ENCODE results near the gene GALC.

The GALC gene

DNA sequence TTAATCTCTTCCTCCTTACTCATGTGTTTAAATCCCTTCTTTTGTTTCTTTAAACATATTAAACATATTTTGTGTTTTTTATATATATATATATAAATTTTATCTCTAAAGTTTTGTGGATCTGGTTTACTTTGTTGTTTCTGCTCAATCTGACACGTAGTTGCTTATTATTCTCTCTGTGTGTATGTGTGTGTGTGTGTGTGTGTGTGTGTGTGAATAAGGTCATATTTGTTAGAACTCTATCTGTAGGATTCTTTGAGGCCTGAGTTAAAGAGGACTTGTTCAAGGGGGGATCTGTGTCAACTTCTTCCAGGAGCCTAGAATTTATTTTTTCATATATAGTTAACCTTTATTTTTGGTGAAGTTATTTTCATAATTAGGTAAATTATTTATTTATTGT lies 14.6 kb upstream of the GALC start:
- no peak for DNase-seq (ENCODE audit: low read depth in 2 of 2, low spot score in 1 of 2)

DNA sequence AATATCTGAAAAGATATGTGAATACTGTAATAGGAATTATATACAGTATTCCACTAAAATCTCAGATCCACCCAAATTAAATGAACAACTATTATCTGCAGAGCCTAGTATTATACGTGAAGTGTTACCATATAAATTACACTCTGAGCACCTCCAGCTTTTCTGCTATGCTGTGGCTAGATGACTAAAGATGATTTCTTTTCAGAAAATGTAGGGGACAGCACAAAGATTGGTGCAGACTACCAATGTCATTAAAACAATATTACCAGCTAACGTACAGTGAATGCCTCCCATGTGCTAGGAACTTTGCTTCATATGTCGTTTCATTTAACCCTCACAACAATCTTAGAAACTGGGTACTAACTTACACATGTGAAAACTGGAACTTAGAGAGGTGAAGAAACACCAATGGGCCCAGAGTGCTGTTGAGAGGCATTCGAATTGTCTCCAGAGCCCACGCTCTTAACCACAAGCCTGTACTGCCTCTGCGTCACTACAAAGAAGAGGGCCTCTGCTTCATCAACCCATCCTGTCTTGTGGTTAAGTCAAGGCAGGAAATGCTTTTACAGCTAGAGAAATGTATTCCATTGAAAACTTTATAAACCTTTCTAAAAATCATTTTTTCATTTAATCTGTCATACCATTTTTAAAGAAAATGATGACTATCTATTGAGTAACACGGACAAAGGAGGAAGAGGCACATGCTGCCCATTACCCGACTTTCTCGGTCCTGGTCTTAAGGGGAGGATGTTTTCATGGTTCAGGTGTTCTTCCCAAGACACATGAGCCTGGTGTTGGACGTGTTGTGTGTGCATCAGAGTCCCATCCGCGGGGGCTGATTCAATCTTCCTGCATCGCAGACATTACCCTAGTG lies 13.2 kb upstream of the GALC start:
- peak in 1 of 2 donors; percentile 42 for DNase-seq (ENCODE audit: low read depth in 2 of 2, low spot score in 1 of 2)

DNA sequence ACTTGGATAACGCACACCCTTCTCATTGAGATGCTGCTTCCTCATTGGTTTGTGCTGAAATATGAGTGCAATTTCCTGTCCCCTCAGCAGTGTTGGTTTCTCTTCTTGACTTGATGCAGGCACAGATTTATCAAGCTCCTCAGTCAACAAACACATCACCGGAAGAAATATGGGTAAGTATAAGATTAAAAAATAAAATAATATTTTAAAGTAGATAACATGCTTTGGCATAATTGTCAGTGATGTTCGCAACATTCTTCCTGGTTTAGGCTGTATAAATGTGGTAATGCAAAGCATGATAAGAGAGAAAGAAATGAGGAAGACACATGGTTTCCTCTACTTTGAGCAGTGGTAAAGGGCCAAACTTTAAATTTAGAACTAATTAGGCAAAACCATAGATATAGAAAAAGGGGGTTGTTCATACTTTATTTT lies 12.1 kb upstream of the GALC start, which contains the start of gene GPR65:
Gene GPR65, plus strand, starts transcription at position 86 of the 432 bp plus-strand sequence. CDS start 5,713 bp downstream, outside the sequence.
- no peak for DNase-seq (ENCODE audit: low read depth in 2 of 2, low spot score in 1 of 2)

DNA sequence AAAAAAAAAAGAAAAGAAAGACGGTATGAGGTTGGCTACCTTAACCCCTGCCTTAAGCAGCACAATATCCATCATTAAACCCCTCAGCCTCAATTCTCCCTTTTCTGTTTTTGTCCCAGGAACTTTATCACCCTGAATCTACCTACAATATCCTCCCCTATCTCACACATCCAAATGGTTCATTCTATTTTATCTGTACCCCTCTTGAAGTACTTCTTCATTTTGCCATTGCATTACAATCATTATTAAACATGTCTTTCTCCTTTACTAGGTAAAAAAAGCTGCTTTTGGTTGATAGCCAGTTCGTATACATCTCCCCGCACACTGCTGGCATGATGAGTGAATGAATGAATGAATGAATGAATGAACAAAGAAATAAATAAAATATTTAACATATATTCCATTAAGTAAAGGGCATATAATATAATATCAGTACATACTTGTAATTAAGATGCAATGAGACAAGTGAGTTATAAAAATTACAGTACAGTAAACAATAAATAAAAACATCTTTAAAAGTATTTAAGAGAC lies 11.6 kb upstream of the GALC start:
- DNase-seq (ENCODE audit: low read depth in 2 of 2, low spot score in 1 of 2): no peak

DNA sequence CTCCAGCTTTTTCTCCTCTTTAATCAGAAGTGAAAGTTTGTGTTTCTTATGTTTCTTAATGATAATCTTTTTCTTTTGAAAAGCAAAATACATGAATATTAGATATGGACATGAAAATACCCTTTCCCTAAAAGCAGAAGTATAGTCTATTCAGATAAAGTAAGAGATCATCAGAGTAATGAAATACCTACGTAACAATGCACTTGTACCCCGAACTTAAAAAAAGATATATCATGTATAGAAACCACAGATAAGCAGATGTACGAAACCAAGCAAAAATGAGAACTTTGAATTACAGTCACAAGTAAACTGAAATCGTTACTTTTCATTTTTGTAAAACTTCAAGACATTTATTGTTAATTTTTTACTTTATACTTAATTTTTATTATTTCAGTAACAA lies 10.4 kb upstream of the GALC start:
- no peak for DNase-seq (ENCODE audit: low read depth in 2 of 2, low spot score in 1 of 2)

DNA sequence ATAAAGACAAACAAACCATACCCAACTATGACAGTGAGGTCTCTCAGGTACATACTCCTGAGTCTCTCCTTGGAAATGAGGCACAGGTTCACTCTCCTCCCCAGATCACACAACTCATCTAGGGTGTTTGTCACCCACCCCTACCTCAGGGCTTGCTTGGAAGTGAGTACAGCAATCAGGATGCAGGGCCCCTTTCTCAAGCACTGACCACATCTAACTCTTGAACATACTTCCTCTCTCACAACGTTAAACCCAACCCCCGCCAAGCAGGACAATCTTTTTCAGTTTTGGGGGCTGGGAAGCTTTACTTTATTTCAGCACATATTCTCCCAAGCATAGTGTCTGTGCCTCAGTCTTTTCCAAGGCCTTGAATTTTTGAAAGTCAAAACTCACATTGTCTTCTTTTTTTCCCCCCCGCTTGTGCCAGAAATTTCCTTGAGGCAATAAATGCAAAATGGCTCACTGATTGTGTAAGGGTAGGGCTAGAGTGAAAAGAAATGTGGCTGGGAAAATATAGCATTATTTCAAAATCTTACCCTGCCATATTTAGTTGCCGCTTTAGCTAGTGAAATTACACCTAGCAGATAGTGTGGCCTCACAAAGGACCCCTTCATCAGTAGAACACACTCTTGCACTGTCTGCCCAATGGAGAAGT lies 9.6 kb upstream of the GALC start:
- DNase-seq (ENCODE audit: low read depth in 2 of 2, low spot score in 1 of 2): no peak

DNA sequence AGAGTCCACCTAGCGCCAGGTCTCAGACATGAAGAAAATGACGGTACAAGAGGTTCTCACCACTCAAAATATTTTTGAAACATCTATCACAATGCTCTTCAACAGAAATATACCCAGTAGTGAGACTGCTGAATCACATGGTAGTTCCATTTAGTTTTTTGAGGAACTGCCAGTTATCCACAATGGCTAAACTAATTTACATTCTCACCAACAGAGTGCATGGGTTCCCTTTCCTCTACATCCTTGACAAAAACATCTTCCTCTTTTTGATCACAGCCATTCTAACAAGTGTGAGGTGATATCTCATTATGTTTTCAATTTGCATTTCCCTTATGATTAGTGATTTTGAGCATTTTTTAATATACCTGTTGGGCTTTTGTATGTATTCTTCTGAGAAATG lies 6.3 kb upstream of the GALC start:
- DNase-seq (ENCODE audit: low read depth in 2 of 2, low spot score in 1 of 2): no peak

DNA sequence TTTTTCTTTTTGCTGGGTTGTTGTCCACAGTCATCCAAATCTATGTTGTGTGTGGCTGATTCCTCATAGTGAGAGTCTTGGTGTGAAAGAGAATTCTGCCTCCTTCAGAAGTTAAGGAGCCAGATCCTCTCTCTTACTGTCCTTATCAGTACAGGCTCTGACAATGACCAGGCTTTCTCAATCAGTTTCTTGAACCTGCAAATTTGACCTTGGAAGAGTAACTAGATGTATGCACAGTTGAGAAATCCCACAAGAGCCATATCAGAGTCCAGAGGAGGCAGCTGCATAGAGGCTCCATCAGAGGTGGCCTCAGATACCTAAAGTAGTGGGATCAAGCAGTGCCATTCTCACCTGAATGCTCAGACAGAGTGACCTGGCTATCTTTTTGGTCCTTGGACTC lies 5.5 kb upstream of the GALC start:
- no peak for DNase-seq (ENCODE audit: low read depth in 2 of 2, low spot score in 1 of 2)

DNA sequence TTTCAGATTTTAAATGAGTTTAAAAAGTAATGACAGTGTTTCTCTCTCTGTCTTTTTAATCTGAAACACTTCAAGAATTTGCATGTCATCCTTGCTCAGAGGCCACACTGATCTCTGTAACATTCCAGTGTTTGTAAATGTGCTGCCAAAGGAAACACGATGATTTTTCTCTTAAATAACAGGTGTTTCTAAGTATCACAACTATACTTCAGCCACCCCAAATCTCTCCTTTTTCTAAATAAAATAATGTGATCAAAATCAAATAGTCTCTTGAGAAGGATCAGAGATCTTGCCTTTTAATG lies 3.3 kb upstream of the GALC start:
- DNase-seq (ENCODE audit: low read depth in 2 of 2, low spot score in 1 of 2): no peak

DNA sequence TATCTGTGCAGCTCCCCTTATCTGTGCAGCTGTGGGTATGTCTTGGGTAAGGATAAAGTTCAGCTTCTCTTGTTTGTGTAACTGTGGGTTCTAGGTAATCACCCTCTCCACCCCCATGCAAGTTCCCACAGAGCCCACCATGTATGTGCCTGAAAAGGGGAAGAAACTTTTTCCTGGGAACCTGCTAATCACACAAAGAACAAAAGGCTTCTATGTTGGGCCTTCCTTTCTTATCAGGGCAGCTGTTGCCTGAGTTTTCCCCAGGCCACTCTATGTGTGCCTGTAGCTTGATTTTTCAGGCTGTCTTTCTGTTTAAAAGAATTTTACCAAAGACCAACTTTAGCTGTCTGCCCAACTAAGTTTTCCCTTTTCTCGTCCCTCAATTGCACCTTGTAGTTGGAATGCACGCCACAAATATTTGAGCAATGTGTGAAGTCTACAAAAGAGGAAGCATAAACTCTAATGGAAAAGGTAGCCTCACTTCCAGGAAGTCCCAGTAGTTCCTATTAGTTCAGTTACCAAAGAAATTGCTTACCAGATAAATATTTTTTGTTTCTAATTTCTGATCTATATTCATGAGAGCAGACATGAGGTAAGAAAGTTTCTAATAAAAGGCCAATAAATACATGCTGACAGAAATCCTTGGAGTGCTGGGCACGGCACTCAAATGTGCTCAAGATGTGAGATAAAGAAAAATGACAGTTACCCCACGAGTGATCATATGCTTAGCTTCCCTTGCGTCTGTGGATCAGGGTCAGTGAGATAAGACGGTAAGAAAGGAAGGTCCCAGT lies 2.7 kb upstream of the GALC start:
- DNase-seq (ENCODE audit: low read depth in 2 of 2, low spot score in 1 of 2): no peak

DNA sequence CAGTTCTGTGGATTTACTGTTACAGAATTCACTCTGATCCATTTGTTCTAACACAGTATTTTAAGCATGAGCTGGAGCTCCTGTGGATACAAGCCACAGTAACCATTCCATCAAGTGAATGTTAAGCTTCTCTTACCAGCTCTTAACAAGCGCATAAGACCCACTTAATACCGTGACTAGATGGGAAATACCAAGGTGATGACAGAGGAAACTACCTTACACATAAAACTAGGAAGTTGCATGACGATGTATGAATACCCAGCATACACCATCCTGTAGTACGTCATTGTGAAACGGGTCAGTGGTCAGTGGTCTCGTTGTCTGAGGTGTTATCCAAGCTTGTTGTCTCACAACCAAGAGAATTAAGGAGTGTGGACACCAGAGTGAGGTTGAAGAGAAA lies 2.0 kb upstream of the GALC start:
- DNase-seq (ENCODE audit: low read depth in 2 of 2, low spot score in 1 of 2): no peak

DNA sequence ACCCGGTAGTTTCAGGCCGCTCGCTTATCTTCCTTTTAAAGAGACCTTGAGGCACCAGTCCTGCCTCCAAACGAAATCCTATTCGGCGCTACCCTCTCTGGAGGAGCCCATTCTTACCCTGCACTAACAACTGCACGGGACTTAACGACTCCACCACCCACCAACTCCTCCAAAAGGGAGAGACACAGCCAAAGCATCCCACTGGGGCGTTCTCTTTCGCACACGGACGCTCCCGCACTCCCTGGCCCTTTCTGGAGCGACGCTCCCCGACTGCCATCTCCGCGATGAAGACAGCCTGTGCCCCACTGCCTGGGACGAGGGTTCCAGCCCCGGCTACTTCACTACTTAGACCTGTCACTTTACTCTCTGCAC lies 650 bp downstream of the GALC start:
- no peak for DNase-seq (ENCODE audit: low read depth in 2 of 2, low spot score in 1 of 2)

DNA sequence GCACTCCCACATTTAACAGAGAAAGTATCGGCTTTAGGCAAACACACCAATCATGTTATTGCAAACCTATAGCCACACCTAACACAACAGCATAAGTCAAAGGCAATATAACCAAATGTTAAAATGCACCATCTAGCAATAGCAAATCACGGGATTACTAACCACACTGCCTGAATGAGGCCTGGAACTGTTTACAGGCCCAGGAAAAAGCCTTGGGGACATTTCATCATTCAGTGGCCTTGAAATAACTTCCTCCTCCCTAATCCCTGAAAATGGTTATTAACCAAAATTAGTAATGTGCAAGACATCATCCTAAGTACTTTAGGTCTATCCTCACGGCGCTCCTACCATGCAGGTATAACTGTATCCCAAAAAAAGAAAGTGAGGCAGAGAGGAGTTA lies 2.3 kb downstream of the GALC start:
- DNase-seq (ENCODE audit: low read depth in 2 of 2, low spot score in 1 of 2): no peak

DNA sequence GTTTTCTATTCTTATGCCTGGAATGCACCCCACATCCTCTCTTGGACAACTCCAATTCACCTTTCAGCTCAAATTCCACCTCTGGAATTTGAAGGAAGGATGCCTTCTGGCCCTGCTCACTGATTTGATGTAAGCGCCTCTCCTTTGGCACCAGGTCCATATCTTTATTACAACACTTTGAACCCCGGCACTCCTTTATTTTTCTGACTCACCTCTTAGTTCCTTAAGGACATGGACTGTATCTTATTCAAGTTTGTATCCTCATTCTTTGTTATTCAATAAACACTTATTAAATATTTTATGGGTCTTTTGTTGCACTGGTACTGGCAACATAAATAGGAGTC lies 3.1 kb downstream of the GALC start:
- DNase-seq (ENCODE audit: low read depth in 2 of 2, low spot score in 1 of 2): no peak

DNA sequence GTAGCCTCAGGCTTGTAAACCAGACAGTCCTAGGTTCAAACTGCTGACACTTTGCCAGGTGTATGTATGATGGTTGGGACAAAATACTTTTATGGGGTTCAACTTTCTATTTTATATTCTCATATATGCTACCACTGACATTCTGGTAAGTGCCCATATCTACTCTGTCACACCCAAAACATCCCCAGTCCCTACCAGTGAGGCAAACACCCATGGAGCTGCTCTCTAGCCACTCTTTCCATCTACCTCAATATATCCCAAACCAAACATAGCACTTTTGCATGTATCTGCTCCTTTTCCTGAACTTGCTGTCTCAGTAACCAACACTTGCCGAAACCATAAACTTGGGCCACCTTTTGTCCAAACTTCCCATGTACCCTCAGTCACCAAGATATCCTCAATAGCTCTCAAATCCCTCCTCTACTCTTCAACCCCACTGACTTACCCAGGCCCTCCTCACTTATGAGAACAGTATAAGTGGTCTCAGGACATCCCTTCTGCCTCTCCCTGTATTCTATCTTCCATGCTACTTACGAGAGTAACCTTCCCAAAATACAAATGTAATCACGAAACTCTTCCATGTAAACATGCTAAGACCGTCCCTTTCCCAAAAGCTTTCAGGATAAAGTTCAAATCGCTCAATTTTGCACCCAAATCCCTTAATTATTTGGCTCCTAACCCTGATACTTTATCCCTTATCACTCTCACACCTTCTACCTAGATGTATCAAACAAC lies 3.6 kb downstream of the GALC start:
- no peak for DNase-seq (ENCODE audit: low read depth in 2 of 2, low spot score in 1 of 2)

DNA sequence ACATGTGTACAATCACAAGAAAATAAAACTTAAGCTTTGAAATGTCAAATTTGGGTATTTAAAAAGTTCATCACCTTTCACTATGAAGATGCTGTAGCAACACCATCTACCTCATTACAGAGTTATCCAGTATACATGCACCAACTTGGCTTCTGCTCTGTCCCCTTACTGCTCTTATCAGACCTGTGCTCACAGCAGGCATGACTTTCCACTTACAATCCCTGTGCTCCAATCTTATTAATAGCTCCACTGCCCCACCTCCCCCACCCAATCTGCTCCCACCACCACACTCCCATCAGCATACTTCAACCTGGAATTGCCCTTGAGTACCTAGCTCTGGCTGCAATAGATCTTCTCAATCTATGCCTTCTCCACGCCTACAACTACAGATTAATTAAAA lies 13.3 kb downstream of the GALC start:
- no peak for DNase-seq (ENCODE audit: low read depth in 2 of 2, low spot score in 1 of 2)

DNA sequence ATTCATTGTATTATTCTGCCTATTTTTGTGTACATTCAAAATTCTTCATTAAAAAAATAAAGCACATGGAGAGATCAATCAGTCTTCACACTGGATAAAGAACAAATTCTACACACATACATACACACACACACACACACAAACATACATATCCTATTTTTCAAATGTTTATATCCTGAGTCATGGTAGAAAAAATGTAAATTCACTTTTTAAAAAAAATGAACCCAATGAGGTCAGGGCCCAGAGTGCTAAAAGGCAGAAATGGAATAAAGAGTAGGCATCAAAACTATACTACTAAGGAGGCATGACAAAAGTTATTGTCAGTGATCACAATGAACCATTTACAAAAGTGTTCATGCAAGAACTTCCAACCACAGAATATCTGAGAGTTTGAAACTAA lies 17.3 kb downstream of the GALC start:
- no peak for DNase-seq (ENCODE audit: low read depth in 2 of 2, low spot score in 1 of 2)

DNA sequence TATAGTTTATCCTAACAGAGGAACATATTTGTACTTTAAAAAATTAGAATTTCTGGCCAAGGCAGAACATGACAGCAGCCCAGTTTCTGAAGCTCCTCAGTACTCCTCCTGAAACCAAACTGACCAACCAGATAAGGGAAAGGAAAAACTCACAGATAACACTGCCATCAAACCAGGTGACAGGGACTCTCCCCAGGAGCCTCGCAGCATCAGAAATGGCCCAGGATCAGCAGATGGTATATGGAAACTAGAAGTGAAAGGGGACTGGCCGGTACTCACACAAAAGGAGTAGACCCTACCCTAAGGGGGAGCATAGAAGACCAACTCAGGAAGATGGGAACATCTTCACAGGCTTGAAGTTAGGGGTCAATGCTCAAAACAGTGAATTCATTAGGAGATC lies 22.0 kb downstream of the GALC start:
- DNase-seq (ENCODE audit: low read depth in 2 of 2, low spot score in 1 of 2): no peak

DNA sequence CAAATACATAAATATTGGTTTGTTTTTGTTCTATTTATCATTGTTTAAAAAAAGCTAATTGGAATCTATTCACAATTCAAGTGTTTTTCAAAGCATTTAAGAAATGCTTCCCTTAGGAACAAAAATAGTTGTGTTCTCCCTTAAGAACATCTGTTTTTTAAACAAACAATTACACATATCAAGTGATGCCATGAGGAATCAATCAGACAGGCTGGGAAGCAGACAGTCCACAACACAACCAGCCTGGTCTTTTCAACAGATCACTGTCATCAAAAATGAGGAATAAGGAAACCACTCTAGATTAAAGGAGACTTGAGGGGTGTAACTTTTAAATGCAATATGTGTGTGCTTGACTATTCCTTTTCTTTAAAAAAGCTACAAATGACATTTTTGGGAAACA lies 25.5 kb downstream of the GALC start:
- DNase-seq (ENCODE audit: low read depth in 2 of 2, low spot score in 1 of 2): no peak

DNA sequence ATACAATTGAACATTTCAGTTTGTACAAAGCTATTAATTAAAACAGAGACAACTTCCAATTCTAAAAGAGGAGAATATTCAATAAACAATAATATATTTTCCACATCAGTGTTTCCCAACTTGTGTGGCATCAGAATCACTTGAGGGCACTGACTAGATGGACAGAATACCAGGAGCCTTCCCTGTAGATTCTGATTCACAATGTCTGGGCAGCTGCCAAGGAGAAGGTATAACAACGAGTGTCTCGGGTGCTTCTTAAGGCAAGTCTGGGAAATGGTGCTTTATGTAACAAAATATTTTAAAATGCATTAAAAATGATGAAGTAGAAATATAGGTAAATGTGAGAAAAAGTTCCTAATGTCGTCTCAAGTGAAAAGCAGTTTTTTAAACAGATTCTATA lies 26.2 kb downstream of the GALC start:
- DNase-seq (ENCODE audit: low read depth in 2 of 2, low spot score in 1 of 2): no peak

DNA sequence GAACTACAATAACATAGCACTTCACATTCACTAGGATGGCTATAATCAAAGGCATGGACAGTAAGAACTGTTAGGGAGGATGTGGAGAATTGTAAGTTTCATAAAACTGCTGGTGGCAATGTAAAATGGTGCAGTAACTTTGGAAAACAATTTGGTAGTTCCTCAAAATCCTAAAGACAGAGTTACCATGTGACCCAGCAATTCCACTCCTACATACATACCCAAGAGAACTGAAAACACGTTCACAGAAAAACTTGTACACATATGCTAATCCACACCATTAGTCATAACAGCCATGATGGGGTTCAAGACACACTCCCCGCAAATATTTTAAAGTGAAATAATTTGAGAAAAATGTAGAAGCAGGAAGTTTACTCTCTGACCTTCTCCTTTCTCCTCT lies 31.7 kb downstream of the GALC start:
- DNase-seq (ENCODE audit: low read depth in 2 of 2, low spot score in 1 of 2): no peak

Measured in stimulated activated CD8-positive, alpha-beta memory T cell treated with anti-CD3 and anti-CD28 coated beads, Interleukin-4, amount 100 ng/mL, for 1 hour (primary cell).